ENCODE measurements around the gene SHISA8.
"Not testable (repeated sequence)": the region's sequence is repeated elsewhere in the genome, so short reads cannot be mapped to it uniquely, and the experiment has no call there.

Gene SHISA8

DNA sequence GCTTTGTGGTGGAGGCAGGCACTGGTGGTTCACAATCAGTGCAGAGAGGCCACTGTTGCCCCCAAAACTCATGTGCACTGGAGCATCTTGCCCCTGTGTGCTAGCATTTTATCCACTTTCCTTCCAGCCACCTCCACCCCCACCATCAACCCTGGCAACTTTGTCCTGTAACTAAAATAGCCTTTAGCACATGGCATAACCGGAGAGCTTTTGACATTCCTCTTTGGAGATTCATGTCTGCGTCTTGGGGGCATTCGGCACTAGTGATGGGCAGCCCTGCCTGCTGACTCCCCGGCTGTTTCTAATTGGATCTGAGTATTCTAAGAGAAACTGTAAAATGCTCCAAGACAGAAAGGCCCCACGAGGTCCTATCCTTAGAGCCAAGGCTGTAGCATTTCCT, 15.8 kb downstream of the SHISA8 start:
- DNase-seq (ENCODE audit: low spot score) = no peak

DNA sequence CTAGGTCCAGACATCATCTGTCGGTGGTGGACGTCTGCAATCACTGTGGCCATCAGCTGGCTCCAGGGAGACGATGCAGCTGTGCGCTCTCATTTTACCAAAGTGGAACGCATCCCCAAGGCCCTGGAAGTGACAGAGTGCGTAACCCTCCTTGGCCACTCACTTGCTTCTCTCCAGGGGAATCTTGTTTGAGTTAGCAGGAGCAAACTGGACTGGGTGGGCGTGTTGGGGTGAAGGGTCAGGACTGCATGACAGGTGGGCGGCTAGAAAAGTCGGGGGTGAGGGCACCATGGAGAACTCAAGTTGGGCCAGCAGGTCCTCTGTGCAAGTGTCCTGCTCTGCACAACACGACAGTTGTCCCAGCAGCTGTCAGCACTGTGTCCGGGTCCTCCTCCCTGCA, 16.2 kb downstream of the SHISA8 start:
- no peak for DNase-seq (ENCODE audit: low spot score)

- no peak for DNase-seq (ENCODE audit: low spot score)
Observed at GRCh38 chr22:41893591-41894375, 21.1 kb downstream of the SHISA8 start.

GRCh38 chr22:41892721-41893120, 22.2 kb downstream of the SHISA8 start:
- DNase-seq (ENCODE audit: low spot score) = no peak

GRCh38 chr22:41891407-41891806, 23.5 kb downstream of the SHISA8 start:
- DNase-seq (ENCODE audit: low spot score) = no peak

DNA sequence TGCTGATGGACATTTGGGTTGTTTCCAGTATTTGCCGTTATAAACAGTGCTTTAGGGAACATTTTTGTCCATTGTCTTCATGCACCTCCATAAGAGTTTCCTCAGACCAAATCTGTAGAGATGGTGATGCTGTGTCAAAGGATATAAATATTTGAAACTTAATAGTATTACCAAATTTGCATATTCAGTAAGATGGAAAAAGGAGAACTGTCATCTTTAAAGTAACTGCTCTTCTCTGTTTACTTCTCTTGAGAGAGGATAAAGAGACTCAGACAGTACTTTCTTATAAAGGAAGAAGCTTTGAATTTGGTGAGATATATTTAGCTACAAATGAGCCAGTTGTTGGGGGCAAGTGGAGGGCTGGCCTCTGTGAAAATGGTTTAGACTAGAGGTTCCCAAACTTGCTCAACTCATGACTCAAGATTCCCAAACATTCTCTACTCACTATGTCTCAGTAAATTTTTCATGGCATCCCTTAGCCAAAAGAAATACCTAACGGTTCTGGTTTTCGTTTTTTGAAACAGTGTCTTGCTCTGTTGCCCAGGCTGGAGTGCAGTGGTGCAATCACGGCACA, 26.2 kb downstream of the SHISA8 start:
- no peak for DNase-seq (ENCODE audit: low spot score)

GRCh38 chr22:41885516-41885915, 29.4 kb downstream of the SHISA8 start:
- no peak for DNase-seq (ENCODE audit: low spot score)

DNA sequence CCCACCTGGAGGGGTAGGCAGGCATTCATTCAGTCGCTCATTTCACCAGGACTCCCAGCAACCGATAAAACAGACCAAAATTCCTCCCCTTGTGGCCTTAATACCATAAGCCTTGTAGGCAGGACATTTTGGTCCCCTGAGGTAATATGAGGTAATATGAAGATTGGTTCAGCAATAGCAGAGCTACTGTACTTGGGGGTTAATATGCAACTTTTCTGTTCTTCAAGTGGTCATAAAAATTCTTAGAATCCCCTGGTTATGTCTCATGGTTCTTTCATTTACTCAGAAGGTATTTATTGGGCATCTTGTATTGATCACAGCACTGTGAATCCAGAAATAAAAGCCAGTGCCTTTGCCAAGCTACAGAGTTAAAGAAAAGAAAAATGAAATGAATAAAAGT, 29.8 kb downstream of the SHISA8 start:
- no peak for DNase-seq (ENCODE audit: low spot score)

DNA sequence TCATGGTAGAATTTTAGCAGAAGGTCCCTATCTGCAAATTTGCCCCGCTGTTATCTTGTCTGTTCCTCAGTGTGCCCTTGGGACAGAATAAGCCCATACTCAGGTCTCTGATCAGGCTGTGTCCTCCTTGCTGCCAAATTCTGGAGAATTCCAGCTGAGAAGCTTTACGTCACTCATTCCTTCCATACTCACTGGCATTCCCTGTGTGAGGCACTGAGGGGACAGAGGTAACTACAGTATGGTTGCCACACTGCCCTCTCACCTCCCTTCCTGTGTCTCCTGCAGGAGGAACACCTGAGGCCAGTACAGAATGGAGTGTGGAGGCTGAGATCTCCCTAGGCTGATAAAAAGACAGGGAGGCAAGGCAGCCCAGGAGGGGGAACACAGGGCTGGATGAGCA, 31.5 kb downstream of the SHISA8 start:
- DNase-seq (ENCODE audit: low spot score) = no peak

DNA sequence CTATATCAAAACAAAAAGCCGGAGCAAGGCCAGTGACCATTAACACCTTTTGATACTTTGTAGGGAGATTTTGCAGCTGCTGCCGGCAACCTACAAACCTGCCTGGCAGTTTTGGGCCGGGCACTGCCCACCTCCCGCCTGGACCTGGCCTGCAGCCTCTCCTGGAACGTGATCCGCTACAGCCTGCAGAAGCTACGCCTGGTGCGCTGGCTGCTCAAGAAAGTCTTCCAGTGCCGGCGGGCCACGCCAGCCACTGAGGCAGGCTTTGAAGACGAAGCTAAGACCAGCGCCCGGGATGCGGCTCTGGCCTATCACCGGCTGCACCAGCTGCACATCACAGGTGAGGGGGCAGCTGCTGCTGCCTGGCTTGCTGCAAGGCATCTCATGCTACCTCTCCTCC, 34.2 kb downstream of the SHISA8 start:
- no peak for DNase-seq (ENCODE audit: low spot score)

DNA sequence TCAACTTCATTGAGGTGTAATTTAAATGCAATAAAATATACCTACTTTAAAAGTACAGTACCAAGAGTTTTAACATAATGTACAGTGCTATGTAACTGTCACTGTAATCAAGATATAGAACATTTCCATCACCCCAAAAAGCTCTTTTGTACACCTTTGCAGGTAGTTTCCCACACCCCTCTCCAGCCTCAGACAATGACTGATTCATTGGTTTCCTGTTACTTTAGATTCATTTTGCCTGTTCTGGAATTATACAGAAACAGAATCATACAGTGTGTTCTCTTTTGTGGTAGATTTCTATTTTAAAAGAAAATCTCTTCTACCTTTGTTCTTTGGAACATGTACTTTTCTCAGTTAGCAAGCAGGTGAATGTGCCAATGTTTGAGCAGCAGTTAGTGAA, 38.2 kb downstream of the SHISA8 start:
- DNase-seq (ENCODE audit: low spot score) = no peak

DNA sequence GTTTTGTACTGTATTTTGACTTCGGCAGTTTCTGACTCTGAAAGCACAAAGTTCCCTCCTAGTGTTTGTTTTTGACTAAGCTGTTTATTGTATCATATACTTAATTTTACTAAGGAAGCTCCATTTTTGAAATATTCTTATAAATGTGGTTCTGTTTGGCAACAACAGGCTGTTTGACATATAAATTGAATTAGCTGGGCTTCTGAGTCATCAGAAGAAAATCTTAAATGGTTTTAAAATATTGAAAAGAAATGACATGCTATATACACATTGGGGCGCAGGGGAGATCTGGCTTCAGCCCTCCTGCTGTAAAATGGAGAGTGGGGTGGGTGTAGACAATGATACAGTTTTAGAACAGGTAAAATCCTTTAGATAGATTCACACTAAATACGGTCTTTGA, 38.6 kb downstream of the SHISA8 start:
- no peak for DNase-seq (ENCODE audit: low spot score)

- no peak for DNase-seq (ENCODE audit: low spot score)
Observed at GRCh38 chr22:41875531-41876270, 39.2 kb downstream of the SHISA8 start.

DNA sequence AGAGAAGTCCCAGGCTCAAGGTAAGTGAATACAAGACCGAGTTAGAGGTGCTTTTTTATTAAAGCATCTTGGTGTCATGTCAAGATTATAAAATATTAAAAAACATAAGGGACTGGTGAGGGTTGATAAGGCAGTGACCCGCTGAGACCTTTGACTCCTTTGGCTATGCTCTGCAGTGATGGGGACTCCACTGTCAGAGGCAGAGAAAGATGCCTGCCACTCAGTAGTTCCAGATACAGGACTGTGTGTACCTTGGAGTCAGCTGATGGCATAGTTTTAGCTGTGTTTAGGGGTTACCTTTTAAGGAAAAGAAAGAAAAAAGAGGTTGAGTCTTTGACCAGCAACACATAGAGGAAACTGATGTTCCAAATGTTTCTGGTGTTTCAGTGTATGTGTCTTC, 40.8 kb downstream of the SHISA8 start:
- no peak for DNase-seq (ENCODE audit: low spot score)

GRCh38 chr22:41873391-41873790, 41.5 kb downstream of the SHISA8 start:
- DNase-seq (ENCODE audit: low spot score) = no peak

DNA sequence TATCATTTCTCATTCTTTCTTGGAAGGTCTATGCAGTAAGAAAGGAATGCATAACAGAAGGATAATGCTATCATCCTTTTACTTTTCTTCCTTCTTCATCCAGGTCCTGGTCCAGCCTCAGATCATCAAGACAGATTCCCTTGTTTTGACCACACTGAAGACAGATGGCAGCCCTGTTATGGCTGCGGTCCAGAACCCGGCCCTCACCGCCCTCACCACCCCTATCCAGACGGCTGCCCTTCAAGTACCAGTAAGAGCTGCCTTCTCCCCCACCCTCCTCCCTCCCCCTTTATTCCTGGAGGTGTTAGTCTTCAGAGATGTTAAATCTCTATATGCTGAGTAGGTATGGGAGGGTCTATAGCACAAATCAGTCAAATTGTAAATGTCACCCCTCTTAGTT, 44.1 kb downstream of the SHISA8 start:
- no peak for DNase-seq (ENCODE audit: low spot score)

DNA sequence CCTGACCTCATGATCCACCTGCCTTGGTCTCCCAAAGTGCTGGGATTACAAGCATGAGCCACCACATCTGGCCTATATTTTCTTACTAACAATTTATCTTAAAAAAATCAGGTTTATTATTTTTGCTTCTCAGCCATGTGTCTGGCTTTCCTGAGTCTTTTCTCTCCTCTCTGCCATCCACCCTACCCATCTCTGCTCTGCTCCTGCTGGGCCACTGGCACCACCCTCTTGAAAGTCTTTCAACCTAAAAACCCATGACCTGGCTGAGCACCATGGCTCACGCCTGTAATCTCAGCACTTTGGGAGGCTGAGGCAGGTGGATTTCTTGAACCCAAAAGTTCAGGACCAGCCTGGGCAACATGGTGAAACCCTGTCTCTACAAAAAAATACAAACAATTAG, 44.8 kb downstream of the SHISA8 start:
- not testable (repeated sequence) for DNase-seq (ENCODE audit: low spot score)

DNA sequence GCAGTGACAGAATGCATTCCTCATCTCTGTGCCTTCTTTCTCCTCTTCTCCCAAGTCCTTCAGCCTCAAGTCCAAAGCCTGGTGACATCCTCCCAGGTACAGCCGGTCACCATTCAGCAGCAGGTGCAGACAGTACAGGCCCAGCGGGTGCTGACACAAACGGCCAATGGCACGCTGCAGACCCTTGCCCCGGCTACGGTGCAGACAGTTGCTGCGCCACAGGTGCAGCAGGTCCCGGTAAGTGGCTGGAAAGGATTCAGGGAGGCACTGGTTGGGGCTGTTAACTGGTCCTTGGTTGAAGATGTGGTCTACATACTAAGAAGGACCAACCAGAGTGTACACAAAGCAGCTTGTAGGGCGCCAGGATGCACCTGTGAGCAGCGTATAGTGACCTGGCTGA, 46.3 kb downstream of the SHISA8 start:
- no peak for DNase-seq (ENCODE audit: low spot score)

DNA sequence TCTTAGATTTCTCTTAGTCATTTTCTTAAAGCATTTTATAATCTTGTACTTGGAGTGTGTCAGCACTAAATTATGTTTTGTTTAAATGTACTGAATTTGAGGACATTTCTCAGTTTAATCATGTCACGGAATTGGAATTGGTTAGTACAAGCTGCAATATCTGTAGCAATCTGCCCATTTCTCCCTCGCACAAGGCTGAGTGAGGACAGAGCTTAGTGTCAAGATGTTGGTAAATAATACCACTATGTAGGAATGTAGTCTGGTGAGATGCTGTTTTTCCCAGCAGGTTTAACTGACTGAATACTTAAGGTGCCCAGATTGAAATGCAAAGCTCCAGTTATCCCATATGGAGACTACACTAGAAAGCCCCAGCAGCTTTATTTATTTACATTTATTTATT, 51.4 kb downstream of the SHISA8 start:
- no peak for DNase-seq (ENCODE audit: low spot score)

- DNase-seq (ENCODE audit: low spot score) = no peak
Observed at GRCh38 chr22:41862530-41863266, 52.2 kb downstream of the SHISA8 start.

- no peak for DNase-seq (ENCODE audit: low spot score)
Observed at GRCh38 chr22:41862160-41862529, 52.7 kb downstream of the SHISA8 start.

All from globus pallidus (tissue), 1 donor.